A673 (cell line): ENCODE measurements around the gene ABCD1.

ENCODE experiments used
- CTCF ChIP-seq: fragments of 300-800, 200-600 bp; sonication (generic); conservative IDR thresholded peaks from 2 replicates; pipeline ENCODE4 v1.5.1; 2017; ENCODE audit warnings: low read depth, mild to moderate bottlenecking, antibody characterized with exemption, low read length, moderate library complexity, mixed read lengths
- EZH2 ChIP-seq: fragments of 200-600 bp; sonication (generic); IDR thresholded peaks from 2 replicates; pipeline ENCODE4 v1.6.1; 2017; ENCODE audit warnings: borderline replicate concordance, low read depth, mild to moderate bottlenecking, mixed read lengths, antibody characterized with exemption, low read length; ENCODE audit not compliant: poor library complexity, severe bottlenecking

- TF ChIP-seq CTCF (no peak), EZH2 (no peak)
Observed at GRCh38 chrX:153764786-153765137, 40.1 kb downstream of the ABCD1 start.
